Peyer's patch (tissue), 4 donors: ENCODE data around the gene APAF1. TPM values are rescaled to one million over a fixed set of nuclear protein-coding genes. Genes with fewer than 3 reads are reported as not detected.
"Not testable (repeated sequence)": the region's sequence is repeated elsewhere in the genome, so short reads cannot be mapped to it uniquely, and the experiment has no call there.

Experiments used
- DNase-seq, 3 donors: peaks; one replicate each; pipeline ENCODE4 v3.0.0-alpha.2; 2017 to 2019
- H3K27ac ChIP-seq, 4 donors: fragments of 200-600 bp; sonication (generic); one replicate each; pipeline ENCODE4 v1.5.1; 2016 to 2019
- H3K27me3 ChIP-seq, 2 donors: fragments of 200-600 bp; sonication (generic); one replicate each; pipeline ENCODE4 v1.5.1; 2019
- H3K36me3 ChIP-seq, 3 donors: fragments of 200-600 bp; sonication (generic); one replicate each; pipeline ENCODE4 v1.5.1; 2016 to 2019
- H3K4me1 ChIP-seq, 4 donors: fragments of 200-600 bp; sonication (generic); one replicate each; pipeline ENCODE4 v1.5.1; 2016 to 2019
- H3K4me3 ChIP-seq, 4 donors: fragments of 200-600 bp; sonication (generic); 1 replicate in 3 of 4; 2 replicates in 1 of 4; pipeline ENCODE4 v1.5.1; 2016 to 2019; ENCODE audit warnings: mild to moderate bottlenecking in 1 of 4
- H3K9me3 ChIP-seq, 4 donors: fragments of 200-600 bp; sonication (generic); one replicate each; pipeline ENCODE4 v1.5.1; 2016 to 2019; ENCODE audit warnings: mild to moderate bottlenecking in 1 of 4
- CTCF ChIP-seq, 6 experiments: fragments of 450-650 bp in 4 of 6; fragments of 200-600 bp in 2 of 6; sonication (generic) in 1 of 6; IDR thresholded peaks; one replicate each; pipeline ENCODE4 v1.5.1; 2017 to 2019; ENCODE audit warnings: antibody characterized with exemption in 6 of 6, mild to moderate bottlenecking in 3 of 6, moderate library complexity in 1 of 6
- POLR2A ChIP-seq, 2 donors: fragments of 450-650 bp; IDR thresholded peaks; one replicate each; pipeline ENCODE4 v1.5.1; 2017; ENCODE audit warnings: antibody characterized with exemption in 2 of 2, mild to moderate bottlenecking in 2 of 2, moderate library complexity in 2 of 2
- total RNA-seq, 4 donors: library from RNA; depleted of rRNA; stranded (reverse); fragments of >200 nt; gene quantifications; one replicate each; pipeline ENCODE4 v1.1.0, GENCODE V29; 2016

Gene APAF1
- total RNA-seq, 4 donors from 2014 or later, result 14.7 to 28.9 (median 22.7) TPM

GRCh38 chr12:98639491-98639890 lies 5.6 kb upstream of the APAF1 start:
- DNase-seq, result no peak
- Histone ChIP-seq H3K27ac (no peak overlapping the region), H3K27me3 (no peaks in the 10 kb centered on the region), H3K4me3 (no peak overlapping the region), H3K36me3 (no peaks in the 10 kb centered on the region), H3K4me1 (no peaks in the 10 kb centered on the region), H3K9me3 (no peaks in the 10 kb centered on the region)
- no peak for TF ChIP-seq CTCF (IDR thresholded peaks at IDR 0.05)
- TF ChIP-seq POLR2A (IDR thresholded peaks at IDR 0.05), result no peak

GRCh38 chr12:98642801-98643200 lies 2.3 kb upstream of the APAF1 start:
- not testable (repeated sequence) for H3K27ac ChIP-seq, H3K9me3 ChIP-seq, DNase-seq, H3K27me3 ChIP-seq, H3K4me3 ChIP-seq, H3K36me3 ChIP-seq
- peaks cover 0 to 11% (median 3%) of the 10 kb centered on the region in 4 donors for H3K4me1 ChIP-seq

GRCh38 chr12:98644433-98644711 lies 718 bp upstream of the APAF1 start:
- DNase-seq, result peak in 2 of 3 donors; percentile 43 to 63
- no peaks in the 10 kb centered on the region for H3K9me3 ChIP-seq

GRCh38 chr12:98645572-98646067 lies 530 bp downstream of the APAF1 start:
- no peaks in the 10 kb centered on the region for H3K27me3 ChIP-seq
- DNase-seq, result peak in 2 of 3 donors; percentile 28 to 61
- H3K27ac ChIP-seq, result peak overlapping the region; percentile 88 to 95 (median 90)
- H3K4me1 ChIP-seq, result peaks cover 0 to 11% (median 3%) of the 10 kb centered on the region in 4 donors
- no peaks in the 10 kb centered on the region for H3K9me3 ChIP-seq
- TF ChIP-seq CTCF (IDR thresholded peaks at IDR 0.05) (no peak), POLR2A (IDR thresholded peaks at IDR 0.05) (no peak)
- H3K4me3 ChIP-seq, result peak overlapping the region; percentile 67 to 95 (median 83)
- peaks cover 0 to 27% (median 0%) of the 10 kb centered on the region in 3 donors for H3K36me3 ChIP-seq

More at GRCh38 chr12:98644433-98644711, 718 bp upstream of the APAF1 start:
- H3K36me3 ChIP-seq, result peaks cover 0 to 14% (median 0%) of the 10 kb centered on the region in 3 donors
- H3K27ac ChIP-seq, result peak overlapping the region; percentile 88 to 95 (median 90)
- no peaks in the 10 kb centered on the region for H3K27me3 ChIP-seq
- H3K4me3 ChIP-seq, result peak overlapping the region; percentile 67 to 95 (median 83)
- TF ChIP-seq CTCF (IDR thresholded peaks at IDR 0.05) (no peak), POLR2A (IDR thresholded peaks at IDR 0.05) (no peak)
- H3K4me1 ChIP-seq, result peaks cover 0 to 11% (median 3%) of the 10 kb centered on the region in 4 donors

- TF ChIP-seq POLR2A (IDR thresholded peaks at IDR 0.05), result no peak
- TF ChIP-seq CTCF (IDR thresholded peaks at IDR 0.05), result peak in 4 of 6 experiments; percentile 13 to 30 (median 20)
- no peak overlapping the region for H3K27ac ChIP-seq
- H3K27me3 ChIP-seq, result no peaks in the 10 kb centered on the region
- peaks cover 0 to 30% (median 0%) of the 10 kb centered on the region in 3 donors for H3K36me3 ChIP-seq
- no peaks in the 10 kb centered on the region for H3K9me3 ChIP-seq
- peak overlapping the region; percentile 67 to 95 (median 83) for H3K4me3 ChIP-seq
- no peak for DNase-seq
- H3K4me1 ChIP-seq, result peaks cover 0 to 11% (median 3%) of the 10 kb centered on the region in 4 donors
These were observed 1.4 kb downstream of the APAF1 start for GRCh38 chr12:98646294-98647090.

GRCh38 chr12:98651328-98651727 lies 6.2 kb downstream of the APAF1 start:
- no peak for TF ChIP-seq CTCF (IDR thresholded peaks at IDR 0.05)
- TF ChIP-seq POLR2A (IDR thresholded peaks at IDR 0.05), result no peak
- peaks cover 0 to 10% (median 1%) of the 10 kb centered on the region in 4 donors for H3K4me1 ChIP-seq
- DNase-seq, result no peak
- no peaks in the 10 kb centered on the region for H3K27me3 ChIP-seq
- H3K27ac ChIP-seq, result no peak overlapping the region
- H3K4me3 ChIP-seq, result no peak overlapping the region
- no peaks in the 10 kb centered on the region for H3K9me3 ChIP-seq
- peaks cover 0 to 41% (median 0%) of the 10 kb centered on the region in 3 donors for H3K36me3 ChIP-seq
